GM12874 (cell line): Measurements from ENCODE around the gene RAB23.

ENCODE experiments used
- CTCF ChIP-seq: IDR thresholded peaks from 2 replicates; pipeline ENCODE4 v1.5.1; 2011; ENCODE audit warnings: low read depth, mild to moderate bottlenecking, control low read depth, low read length, moderate library complexity; ENCODE audit not compliant: insufficient read depth

The RAB23 gene

DNA sequence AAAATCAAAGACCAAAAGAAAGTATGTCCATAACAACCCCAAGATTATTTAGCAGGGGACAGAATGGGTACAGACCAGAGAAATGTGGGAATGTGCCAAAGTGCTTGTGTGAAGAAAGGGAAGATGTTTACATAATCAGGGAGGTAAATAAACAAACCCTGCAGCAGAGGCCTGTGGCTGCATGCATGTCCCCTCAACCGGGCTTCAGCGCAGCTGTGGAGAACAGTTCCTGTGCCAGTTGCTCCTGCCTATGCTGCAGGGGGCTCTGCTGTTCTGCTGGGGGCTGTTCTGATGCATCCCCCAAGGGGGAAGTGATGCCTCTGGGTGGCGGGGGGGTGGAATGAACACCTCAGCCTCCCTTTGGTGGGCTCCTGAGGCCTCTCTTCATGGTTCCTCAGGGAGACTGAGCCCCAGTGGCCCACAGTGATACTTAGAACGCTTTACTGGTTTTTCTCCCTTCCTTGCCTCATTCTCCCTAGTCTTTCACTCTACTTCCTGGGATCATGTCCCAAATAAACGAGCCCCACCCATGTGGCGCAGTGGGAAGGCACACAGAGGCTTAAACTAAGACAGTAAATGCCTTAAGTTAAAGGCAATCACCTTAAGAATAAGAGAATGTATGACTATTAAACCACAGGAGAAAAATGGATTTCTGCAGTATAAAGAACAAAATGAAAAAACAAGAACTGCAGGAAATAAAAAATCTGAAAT is 23.0 kb downstream of the RAB23 start:
- TF ChIP-seq CTCF = no peak

DNA sequence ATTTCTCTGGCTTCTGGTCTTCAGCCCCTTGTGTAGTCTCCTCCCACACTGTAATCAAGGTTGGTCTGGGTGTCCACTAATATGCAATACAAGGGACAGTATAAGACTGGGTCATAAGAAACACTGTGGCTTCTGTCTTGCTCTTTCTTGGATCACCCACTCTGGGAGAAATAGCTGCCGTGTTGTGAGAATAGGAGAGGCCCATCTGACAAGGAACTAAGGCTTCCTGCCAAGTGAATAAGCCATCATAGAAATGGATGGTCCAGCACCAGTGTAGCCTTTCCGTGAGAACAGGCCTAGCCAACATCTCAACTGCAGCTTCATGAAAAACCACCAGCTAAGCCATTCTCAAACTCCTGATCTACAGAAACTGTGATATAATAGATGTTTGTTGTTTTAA is 26.6 kb downstream of the RAB23 start:
- no peak for TF ChIP-seq CTCF

DNA sequence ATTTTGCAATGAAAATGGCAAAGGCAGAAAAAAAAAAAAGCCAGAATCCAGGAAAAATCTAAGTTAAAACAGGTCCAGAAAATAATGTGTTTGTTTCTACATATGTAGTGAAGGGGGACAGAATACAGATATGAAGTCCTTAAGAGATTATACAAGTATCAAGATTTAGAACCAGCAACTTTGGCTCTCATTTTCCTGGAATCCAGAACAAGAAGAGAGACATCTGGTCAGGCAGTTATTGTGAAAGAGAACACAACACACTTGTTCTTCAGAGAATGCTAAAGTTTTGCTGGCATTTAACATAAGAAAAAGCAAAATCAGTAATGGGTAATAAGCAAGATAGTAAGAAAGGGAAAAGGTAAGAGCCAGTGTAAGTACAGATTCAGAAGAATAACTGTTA is 28.9 kb downstream of the RAB23 start:
- no peak for TF ChIP-seq CTCF

GRCh38 chr6:57190140-57190539 is 32.0 kb downstream of the RAB23 start:
- no peak for TF ChIP-seq CTCF

- no peak for TF ChIP-seq CTCF
Observed at GRCh38 chr6:57183336-57183735, 38.8 kb downstream of the RAB23 start.

DNA sequence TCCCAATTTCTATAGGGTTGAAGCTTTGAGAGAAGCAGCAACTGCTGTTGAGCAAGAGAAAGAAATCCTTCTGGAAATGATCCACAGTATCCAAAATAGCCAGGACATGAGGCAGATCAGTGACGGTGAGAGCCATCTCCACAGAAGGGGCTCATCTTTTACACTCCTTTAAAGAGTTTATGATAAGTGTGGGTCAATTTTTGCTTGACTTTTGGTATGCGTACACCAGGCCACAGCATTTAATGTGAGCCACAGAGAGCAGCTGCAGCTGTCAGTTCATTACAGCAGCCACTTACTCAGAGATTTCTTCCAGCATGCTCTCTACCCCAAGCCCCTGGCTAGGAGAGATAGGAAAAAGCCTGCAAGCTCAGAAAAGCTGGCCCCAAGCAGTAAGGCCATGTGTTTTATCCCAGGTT is 40.1 kb downstream of the RAB23 start:
- TF ChIP-seq CTCF = no peak

GRCh38 chr6:57180596-57180995 is 41.5 kb downstream of the RAB23 start:
- TF ChIP-seq CTCF = no peak
